NCI-H748 (cell line): ENCODE measurements around the gene CPEB3.

Experiments used
- DNase-seq: peaks from one replicate; lab custom pipeline; 2025; ENCODE audit not compliant: unreplicated experiment; lab: John Stamatoyannopoulos, UW

CPEB3 gene

GRCh38 chr10:92108747-92109146 is 182.1 kb downstream of the CPEB3 start:
- DNase-seq: no peak

GRCh38 chr10:92108120-92108519 is 182.8 kb downstream of the CPEB3 start:
- no peak for DNase-seq

GRCh38 chr10:92103376-92104090 is 187.3 kb downstream of the CPEB3 start:
- DNase-seq: no peak

GRCh38 chr10:92102601-92103213 is 188.2 kb downstream of the CPEB3 start:
- no peak for DNase-seq

- no peak for DNase-seq
Observed at GRCh38 chr10:92094960-92095359, 195.9 kb downstream of the CPEB3 start.

GRCh38 chr10:92091965-92092364 is 198.9 kb downstream of the CPEB3 start:
- no peak for DNase-seq

GRCh38 chr10:92087750-92088395 is 203.0 kb downstream of the CPEB3 start:
- DNase-seq: peak; percentile 85

- DNase-seq: no peak
Observed at GRCh38 chr10:92082583-92083280, 208.1 kb downstream of the CPEB3 start.

GRCh38 chr10:92081641-92082040 is 209.2 kb downstream of the CPEB3 start:
- DNase-seq: no peak

GRCh38 chr10:92080244-92080643 is 210.6 kb downstream of the CPEB3 start:
- no peak for DNase-seq

GRCh38 chr10:92079003-92079402 is 211.9 kb downstream of the CPEB3 start:
- no peak for DNase-seq

GRCh38 chr10:92076722-92077121 is 214.2 kb downstream of the CPEB3 start:
- no peak for DNase-seq

- no peak for DNase-seq
Observed at GRCh38 chr10:92075829-92076228, 215.0 kb downstream of the CPEB3 start.

- DNase-seq: no peak
Observed at GRCh38 chr10:92074126-92074887, 216.6 kb downstream of the CPEB3 start.

GRCh38 chr10:92068900-92069299 is 222.0 kb downstream of the CPEB3 start:
- no peak for DNase-seq

GRCh38 chr10:92066386-92066785 is 224.5 kb downstream of the CPEB3 start:
- DNase-seq: no peak

GRCh38 chr10:92064506-92064905 is 226.4 kb downstream of the CPEB3 start:
- DNase-seq: no peak

- no peak for DNase-seq
Observed at GRCh38 chr10:92062273-92062672, 228.6 kb downstream of the CPEB3 start.

GRCh38 chr10:92054807-92055206 is 236.1 kb downstream of the CPEB3 start:
- no peak for DNase-seq

- no peak for DNase-seq
Observed at GRCh38 chr10:92052741-92053140, 238.1 kb downstream of the CPEB3 start.

GRCh38 chr10:92052088-92052487 is 238.8 kb downstream of the CPEB3 start:
- DNase-seq: no peak
